Measurements from ENCODE around the gene HLF.

The HLF gene

GRCh38 chr17:55303008-55303493, 38.3 kb downstream of the HLF start:
- TF ChIP-seq, protein P1, sequence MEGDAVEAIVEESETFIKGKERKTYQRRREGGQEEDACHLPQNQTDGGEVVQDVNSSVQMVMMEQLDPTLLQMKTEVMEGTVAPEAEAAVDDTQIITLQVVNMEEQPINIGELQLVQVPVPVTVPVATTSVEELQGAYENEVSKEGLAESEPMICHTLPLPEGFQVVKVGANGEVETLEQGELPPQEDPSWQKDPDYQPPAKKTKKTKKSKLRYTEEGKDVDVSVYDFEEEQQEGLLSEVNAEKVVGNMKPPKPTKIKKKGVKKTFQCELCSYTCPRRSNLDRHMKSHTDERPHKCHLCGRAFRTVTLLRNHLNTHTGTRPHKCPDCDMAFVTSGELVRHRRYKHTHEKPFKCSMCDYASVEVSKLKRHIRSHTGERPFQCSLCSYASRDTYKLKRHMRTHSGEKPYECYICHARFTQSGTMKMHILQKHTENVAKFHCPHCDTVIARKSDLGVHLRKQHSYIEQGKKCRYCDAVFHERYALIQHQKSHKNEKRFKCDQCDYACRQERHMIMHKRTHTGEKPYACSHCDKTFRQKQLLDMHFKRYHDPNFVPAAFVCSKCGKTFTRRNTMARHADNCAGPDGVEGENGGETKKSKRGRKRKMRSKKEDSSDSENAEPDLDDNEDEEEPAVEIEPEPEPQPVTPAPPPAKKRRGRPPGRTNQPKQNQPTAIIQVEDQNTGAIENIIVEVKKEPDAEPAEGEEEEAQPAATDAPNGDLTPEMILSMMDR (IDR thresholded peaks at IDR 0.05; ENCODE audit: insufficient read depth, low read depth, low read length, missing control alignments), result no peak
- no peak overlapping the region for H3K4me3 ChIP-seq (ENCODE audit: low read depth, low read length)
- no peak for DNase-seq (ENCODE audit: low read depth)

DNA sequence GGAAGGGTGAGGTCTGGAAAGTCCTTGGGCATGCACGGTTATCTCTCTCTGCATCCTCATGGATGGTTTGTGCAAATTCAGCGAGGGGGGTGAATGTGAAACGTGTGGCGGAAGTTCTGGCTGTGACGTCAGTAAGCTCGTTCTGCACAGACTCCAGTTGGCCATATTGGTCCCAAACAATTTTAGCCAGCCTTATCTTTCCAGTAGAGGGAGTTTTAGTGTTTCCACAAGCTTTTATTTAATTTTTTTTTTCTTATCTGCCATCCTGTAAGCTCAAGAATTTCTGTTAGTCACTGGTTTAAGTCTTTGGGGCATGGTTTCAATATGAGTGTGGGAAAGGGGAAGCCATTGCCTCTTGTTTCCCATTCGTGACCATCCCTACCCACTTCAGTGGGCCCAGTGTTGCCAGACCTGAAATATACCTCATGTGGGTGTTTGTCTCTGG, 39.0 kb downstream of the HLF start:
- DNase-seq (ENCODE audit: low read depth), result peak; percentile 16
- TF ChIP-seq, protein P1 (IDR thresholded peaks at IDR 0.05; ENCODE audit: insufficient read depth, low read depth, low read length, missing control alignments), result no peak
- H3K4me3 ChIP-seq (ENCODE audit: low read depth, low read length), result no peak overlapping the region

DNA sequence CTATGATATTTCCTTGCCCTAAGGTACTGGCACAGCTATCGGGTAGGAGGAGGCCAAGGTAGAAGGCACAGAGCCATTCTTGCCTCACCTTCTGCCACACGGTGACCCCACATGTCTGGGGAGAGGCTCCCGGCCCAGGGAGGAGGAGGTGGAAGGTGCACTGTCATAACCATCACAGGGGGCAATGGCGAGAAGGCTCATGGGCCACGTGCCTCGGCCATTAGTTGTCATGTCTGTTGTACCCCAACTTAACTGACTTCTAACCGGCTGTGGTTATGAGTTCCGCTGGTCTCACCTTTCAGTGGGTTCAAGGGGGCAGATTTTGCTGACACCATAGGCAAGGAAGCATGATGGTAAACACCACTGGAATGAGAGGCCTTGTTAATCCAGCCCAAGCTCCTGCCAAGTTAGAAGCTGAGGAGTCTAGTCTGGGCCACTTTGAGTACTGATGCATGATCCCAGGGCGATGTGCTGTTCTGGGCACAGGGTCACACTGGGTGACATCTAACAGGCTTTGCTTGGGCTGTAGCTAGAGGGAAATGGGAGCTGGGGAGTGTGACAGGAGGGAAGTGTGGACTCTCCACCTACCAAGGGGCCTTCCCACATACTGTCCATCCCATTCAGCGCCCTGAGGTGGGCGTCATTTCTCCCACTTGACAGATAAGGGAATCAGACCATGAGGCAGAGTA, 39.6 kb downstream of the HLF start:
- TF ChIP-seq, protein P1 (IDR thresholded peaks at IDR 0.05; ENCODE audit: insufficient read depth, low read depth, low read length, missing control alignments), result no peak
- no peak for DNase-seq (ENCODE audit: low read depth)
- H3K4me3 ChIP-seq (ENCODE audit: low read depth, low read length), result no peak overlapping the region

DNA sequence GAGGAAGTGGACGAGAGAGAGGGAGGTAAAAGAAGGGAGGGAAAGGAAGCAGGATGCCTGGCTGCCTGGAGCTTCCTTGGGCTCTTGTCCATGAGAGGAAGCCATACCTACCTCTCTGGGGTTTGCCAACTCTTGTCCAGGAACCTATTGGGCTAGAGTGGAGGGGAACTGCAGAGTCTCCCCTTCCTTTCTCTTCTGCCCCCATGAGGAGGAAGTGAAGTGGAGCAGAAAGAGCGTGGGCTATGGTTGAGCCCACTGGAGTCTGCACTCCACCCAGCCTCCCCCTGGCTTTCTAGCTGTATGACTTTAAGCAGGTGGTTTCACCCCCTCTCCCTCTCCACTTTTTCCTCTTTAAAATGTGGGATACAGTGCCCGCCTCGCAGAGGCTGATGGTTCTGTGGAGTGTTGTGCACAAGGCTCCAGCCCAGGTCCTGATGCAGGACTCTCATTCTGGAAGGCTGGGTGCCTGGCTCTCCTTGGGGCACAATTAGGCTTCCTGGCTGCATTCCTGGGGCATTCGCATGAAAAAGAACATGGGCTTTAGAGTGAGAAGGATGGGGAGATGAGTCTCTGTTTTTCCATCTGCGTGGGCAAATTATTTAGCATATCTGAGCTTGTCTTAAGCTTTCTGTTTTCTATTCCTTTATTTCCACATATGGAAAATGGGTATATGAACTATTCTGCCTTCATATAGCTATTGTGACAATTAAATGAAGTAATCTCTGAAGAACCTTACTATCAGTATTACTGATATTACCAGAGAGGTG, 40.7 kb downstream of the HLF start:
- DNase-seq (ENCODE audit: low read depth), result no peak
- TF ChIP-seq, protein P1 (IDR thresholded peaks at IDR 0.05; ENCODE audit: insufficient read depth, low read depth, low read length, missing control alignments), result no peak
- no peak overlapping the region for H3K4me3 ChIP-seq (ENCODE audit: low read depth, low read length)

- DNase-seq (ENCODE audit: low read depth), result no peak
- TF ChIP-seq, protein P1 (IDR thresholded peaks at IDR 0.05; ENCODE audit: insufficient read depth, low read depth, low read length, missing control alignments), result no peak
- no peak overlapping the region for H3K4me3 ChIP-seq (ENCODE audit: low read depth, low read length)
These were observed 43.1 kb downstream of the HLF start for GRCh38 chr17:55307879-55308278.

- TF ChIP-seq, protein P1 (IDR thresholded peaks at IDR 0.05; ENCODE audit: insufficient read depth, low read depth, low read length, missing control alignments), result no peak
- peak; percentile 13 for DNase-seq (ENCODE audit: low read depth)
- H3K4me3 ChIP-seq (ENCODE audit: low read depth, low read length), result no peak overlapping the region
These were observed 44.0 kb downstream of the HLF start for GRCh38 chr17:55308613-55309391.
